ENCODE data around the gene NPAS3.

Gene NPAS3

DNA sequence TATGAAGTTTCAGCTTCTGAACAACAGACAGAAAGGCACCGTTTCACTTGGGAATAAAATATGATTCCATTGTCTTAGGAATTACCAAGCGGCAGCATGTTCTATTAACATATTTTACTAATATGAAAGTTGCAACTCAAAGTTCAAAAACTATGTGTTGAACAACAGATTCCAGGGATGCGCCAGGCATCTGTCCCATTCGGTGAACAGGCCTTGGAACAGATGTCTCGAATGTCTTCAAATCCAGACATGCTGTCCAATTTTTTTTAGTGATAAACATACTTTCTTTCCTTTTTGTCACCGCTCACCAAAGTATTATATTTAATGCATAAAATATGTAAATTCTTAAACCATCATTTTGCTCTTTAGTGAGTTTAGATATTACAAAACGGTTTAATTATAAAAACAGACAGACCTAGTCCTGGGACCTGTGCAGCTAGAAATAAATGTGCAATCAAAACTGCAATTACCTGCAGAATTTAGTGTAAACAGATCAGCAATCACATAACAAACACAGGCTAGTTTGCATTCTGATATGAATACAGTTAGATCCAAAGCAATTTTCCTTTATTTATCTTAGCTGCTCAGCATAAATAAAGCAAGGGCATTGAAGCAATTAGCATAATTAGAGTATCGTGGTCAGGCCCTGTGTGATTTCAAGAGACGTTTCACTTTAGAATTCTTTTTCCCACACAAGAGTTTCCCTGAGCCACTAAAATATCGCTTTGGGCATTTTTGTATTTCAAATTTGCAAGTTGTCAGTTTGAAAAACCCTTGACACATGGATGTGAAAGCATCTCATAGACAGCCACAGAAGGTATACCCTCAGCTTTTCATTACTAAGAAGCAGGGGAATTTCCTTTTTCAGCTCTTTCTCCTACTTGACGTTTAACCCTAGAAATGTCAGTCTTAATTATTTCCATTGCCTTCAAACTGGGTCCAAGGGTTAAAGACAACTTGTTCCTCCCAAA is 591.4 kb downstream of the NPAS3 start:
- no peak for DNase-seq

- no peak for DNase-seq
Measured at GRCh38 chr14:33532553-33532952, 593.9 kb downstream of the NPAS3 start.

DNA sequence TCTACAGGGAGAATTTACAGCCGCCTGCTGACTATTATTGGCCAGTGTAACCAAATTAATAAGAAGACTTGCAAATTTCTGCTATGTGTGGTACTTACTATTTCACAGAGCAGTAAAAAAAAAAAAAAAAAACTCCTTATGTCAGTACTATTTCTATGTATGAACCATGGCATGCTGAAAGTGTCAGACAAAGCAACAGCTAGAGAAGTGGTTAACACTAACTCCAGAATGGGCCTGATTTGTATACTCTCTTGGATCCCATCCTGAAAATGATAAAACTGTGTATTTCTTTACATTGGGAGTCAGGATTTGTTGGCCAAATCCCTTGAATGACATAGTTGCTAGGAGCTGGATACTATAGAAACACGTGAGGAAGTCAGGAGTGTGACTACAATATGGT is 595.4 kb downstream of the NPAS3 start:
- no peak for DNase-seq

GRCh38 chr14:33534632-33535031 is 596.0 kb downstream of the NPAS3 start:
- no peak for DNase-seq

GRCh38 chr14:33539918-33540357 is 601.3 kb downstream of the NPAS3 start:
- no peak for DNase-seq

- no peak for DNase-seq
Measured at GRCh38 chr14:33541171-33541570, 602.5 kb downstream of the NPAS3 start.

DNA sequence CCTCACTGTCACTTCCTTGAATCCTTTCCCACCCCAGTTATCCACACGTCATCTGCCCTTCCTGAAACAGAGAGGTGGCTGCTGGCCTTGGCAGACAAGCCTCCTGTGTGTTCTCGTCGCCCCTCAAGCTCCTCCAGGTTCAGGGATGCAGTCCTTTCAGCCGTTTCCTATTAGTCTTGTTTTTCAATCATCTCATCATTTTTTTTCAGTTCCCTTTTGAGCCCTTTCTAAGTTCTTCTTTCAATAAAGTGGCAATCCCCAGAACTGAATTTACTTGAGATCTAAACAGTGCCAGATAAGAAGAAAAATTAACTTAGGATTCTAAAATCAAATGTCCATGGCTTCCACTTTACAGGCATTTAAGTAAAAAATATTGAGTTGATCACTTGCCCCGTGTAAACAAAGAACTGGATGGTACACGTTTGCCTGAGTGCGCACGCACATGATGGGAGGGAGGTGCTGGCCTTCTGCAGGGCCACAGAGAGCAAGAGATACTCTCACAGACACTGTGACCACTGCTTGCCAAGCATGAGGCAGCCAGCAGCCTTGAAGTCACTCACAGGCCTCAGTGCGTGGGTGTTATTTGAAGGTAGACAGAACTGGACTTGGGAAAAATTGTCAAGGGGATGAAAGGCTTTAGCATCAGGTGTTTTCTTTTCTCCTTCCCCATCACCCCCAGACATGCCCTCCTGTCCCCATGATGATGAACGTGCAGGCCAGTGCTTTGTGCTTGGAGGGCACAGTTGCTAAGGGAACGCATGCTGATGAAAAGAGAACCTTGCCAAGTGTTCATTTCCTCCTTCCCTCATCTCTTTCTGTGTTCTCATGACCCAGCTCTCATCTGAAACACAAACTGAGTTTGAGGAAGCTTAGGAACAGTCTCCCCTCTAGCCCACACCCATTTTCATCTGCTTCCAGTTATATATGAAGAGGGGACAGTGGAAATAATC is 603.9 kb downstream of the NPAS3 start:
- DNase-seq, result no peak

DNA sequence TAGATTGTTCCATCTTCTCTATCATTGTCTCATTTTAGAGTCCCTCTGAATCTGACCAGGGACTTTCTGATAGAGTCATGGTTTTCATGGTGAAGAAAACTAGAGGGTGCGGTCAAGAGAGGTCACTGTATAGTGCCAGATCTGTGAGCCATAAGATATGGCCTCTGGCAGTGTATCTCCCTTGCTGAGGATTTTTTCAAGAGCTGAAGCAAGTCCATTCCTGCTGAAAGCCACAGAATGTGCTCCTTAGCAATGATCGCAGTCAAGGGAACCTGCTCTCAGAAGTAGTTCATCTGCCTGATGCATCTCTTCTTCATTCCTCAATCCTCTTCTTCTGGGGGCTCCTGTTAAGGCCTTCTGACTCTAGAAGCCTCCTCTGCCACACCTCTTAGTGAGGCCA is 607.0 kb downstream of the NPAS3 start:
- DNase-seq, result no peak

DNA sequence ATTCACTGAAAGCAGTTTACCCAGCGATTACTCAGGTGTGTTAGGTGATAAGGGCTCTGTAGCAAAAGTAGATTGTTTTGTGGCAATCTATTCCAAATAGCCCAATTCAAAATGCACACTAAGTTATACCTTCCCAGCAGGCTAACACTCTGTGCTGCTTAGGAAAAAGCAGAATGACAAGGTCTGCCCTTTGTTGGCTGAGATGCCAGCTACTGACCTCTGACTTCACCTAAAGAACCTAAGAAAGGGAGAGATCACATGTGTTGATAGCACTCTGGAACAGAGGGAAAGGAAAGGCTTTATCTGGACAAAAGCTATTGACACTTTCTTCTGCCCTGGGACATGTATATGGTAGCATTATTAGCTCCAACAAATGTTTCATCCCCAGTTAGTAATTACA is 609.9 kb downstream of the NPAS3 start:
- no peak for DNase-seq

GRCh38 chr14:33551963-33552362 is 613.3 kb downstream of the NPAS3 start:
- no peak for DNase-seq

DNA sequence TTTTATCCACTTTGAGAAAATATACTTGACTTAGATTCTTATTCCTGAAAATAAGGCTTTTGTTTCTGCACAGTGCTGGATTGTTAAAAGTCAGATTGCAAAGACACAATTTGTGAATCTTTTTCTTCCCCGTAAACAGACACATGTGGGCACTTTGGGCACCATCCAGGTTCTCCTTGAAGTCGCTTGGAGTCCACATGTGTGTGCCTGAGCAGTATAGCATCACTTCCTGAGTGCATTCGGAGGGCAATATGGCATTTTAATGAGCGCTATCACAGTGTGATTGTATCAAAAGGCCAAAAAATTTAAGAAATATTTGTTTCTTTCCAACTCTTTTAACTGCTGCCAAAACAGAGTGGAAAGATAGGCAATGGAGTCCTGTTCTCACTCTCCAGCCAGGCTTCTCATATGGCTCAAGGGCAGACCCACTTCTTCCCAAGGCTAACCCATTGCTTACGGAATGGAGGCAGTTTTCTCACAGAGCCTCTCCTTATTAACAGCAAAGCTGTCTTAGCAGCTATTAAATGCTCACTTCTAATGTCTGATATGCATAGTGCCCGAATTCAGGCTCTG is 615.1 kb downstream of the NPAS3 start:
- no peak for DNase-seq

GRCh38 chr14:33554988-33555387 is 616.3 kb downstream of the NPAS3 start:
- no peak for DNase-seq

- no peak for DNase-seq
Measured at GRCh38 chr14:33555710-33556350, 617.2 kb downstream of the NPAS3 start.

DNA sequence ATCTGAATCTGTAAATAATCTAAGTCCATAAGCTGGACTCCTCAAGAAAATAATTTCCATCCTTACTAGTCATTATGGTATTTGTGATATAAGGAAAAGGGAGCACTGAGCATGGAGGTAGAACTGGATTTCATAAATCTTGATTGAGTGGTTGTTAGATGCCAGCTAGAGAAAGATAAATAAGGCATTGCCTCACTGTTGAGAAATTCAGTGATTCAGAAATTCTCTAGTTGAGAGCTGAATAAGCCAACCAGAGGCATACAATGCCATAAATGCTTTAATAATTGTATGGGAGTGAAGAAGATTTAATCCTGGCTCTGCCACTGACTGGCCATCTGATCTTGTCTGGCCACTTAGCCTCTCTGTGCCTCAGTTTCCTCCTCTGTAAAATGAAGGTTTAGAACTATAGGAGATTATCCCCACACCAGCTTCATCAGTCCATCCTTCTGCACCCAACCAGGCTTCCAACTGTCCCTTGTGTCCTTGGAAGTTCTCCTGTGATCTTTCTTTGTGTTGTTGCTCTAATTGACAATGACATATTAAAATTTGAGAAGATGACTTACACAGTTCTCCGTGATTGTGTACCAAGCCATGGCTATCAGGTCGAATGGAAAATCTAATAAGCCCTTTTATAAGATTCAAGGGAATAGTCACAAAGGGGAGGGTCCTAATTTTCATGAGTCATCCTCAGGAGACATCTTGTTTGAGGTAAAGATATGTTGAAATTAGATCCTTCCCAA is 617.9 kb downstream of the NPAS3 start:
- DNase-seq, result no peak

DNA sequence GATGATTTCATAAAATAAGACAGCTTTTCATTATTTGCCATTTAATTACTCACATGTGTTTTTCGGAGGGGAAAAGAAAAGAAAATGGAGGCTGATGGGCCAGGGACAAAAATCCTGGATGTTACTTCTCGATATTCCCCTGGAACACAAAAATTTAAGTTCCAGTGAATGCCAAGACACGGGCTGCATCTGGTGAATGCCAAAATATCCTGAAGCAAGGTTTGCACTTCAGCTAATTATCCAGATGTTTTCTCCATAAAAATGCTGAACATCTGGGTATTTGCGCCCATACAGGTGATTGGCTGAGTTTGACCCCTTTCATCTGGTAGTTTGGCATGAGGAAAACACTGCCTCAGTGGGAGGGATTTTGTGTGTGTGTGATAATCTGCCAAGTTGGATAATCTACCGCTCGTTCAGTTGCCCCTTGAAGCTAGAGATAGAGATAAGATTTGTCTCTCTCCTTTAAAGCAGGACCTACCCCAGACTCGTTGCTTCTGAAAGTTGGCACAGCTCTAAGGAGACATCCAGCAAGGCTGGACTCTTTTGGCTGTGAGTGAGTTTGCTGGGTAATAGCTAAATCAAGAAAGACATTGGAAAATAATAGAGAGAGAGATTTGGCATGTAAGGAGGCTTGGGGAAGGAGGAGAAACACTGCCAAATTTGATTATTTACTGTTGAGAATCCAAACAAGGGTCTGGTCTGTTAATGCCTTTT is 622.2 kb downstream of the NPAS3 start:
- DNase-seq, result no peak

DNA sequence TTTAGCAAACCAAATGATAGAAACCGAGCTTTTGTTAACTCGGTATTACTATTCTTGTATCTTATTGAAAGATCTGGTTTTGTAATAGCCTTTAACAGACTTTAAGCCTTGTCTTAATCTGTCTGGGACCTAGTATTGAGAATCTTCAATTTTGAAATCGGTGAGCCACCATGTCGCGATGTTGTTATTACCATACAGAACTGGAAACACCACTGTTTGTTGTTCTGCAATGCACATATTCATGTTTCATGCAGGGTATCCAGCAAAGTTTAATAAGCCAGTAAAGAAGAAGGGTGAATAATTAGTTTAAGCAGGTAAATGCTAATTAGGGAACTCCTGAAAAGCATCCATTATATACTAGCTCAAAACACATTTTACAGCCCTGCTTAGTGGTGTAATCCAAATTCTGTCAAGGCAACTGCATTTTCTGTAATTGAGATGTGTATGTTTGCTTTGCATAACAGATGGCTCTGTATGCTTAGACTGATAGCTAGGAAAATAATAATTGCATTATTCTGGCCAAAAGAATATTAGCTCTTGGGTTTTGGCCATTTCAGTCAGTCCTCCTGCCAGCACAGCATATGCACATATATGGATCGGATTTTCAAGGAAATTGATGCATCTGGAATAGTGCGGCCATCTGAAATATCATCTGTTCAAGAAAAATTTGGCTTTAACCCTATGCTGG is 623.0 kb downstream of the NPAS3 start:
- no peak for DNase-seq

DNA sequence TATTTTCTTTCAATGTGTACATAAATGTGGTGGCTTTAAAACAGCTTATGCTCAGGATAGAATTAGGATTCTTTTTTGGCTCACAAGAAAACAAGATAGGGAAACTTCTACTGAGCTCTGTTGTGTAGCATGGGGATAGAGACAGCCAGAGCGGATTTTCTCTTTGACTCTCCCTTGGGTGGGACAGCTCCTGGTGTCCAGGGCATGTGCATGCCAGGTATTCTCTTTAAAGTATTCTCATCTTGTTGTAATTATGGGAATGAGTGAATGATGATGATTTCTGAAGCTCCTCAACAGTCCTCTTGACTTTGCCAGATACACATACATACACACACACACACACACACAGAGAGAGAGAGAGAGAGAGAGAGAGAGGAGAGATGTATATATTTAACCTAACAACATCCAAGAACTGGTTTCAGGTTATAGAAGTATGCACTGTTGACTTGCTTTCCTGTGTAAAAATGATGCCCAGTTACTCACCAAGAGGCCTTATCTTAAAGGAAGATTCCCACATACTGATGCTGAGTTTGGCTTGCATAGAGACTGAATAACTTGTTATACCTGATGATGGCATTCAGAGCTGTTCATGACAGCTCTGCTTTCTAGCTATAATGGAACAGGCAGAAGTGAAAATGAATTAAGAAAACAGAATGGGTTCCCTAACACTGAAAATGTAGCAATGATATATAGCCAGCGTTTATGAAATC is 624.7 kb downstream of the NPAS3 start:
- DNase-seq, result no peak

DNA sequence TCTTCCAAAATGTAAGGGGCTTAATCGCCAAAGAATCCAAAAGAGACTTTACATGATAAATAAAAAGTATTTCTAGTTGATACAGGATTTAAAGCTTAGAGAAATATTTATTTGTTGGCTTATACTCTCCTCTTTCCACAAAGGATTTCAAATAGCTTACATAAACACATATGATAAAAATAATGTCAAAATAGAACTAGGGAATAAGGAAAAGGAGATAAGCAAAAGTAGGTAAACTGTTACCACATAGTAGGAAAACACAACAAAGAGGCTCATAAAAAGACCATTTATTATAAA is 625.2 kb downstream of the NPAS3 start:
- no peak for DNase-seq

DNA sequence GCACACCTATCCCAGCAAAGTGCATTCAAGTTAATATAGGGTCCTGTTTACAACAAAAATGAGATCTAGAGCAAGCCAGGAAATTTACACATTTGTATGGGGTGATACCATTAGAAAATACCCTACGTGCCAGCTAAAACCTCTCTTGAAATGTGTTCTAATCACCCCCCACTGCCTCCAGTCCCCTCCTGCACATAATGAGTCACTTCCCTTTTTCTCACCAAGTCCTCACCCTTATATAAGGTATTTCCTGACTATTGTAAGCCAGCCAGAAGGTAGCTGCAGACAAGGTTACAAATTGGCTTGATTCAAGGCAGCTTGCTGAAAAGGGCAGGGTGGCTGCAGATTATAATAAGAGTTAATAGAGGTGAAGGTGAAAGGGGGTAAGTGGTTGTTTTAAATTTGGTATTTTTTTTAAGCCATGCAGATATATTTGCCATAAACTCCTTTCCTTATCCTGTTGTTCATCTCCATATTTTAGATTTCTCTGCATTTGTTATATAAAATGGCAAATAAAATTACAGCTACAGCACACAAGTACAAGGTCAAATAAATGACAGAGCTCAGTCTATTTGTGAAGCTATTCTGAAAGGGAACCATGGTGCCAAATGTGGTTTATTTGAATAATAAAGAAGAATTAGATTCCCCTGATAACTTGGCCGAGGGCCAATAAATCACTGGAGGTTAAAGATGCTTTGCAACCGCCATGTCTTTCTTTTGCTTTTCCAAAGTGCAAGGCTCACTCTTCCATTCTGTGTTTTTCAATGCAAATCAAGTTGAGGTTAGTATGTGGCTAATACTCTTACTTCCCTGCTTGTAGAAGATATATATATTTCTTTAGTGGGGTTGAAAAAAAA is 626.3 kb downstream of the NPAS3 start:
- no peak for DNase-seq

All from activated naive CD4-positive, alpha-beta T cell (primary cell).